Stimulated activated CD4-positive, alpha-beta T cell treated with anti-CD3 and anti-CD28 coated beads, Interleukin-15, amount 100 ng/mL, for 1 hour (primary cell): ENCODE results near the gene TOX3.

Experiments used
- DNase-seq, 2 donors: peaks; one replicate each; pipeline ENCODE4 v3.0.0-alpha.2; 2020; ENCODE audit warnings: low read depth in 1 of 2, low spot score in 1 of 2

The TOX3 gene

DNA sequence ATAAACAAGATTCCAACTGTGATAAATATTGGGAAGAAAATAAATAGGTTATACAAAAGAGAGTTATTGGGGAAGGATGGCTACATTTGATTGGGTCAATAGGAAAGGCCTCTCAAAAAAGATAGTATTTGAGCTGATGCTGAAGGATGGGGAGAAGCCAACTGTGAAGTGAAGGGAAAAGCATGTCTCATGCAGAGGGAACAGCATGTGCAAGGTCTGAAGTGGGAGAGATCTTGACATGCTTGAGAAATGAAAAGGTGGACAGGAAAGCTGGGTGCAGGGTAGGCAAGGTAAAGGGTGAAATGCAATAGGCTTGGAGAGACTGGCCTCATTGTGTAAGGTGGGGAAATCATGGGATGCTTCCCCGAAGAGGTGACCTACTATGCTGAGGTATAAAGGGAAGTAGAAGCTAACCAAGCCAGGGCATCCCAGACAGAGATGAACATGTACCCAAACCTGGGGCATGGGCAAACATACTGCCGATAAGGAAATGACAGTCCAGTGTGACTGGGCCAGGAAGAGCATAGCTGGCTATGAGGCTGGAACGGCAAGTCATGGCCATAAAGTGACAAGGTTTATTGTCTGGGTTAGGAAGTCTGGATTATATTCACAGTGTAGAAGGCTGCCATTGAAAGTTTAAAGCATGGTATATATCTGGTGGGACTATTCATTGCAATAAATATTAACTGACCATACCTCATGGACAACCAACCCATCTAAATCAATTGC, 91.2 kb downstream of the TOX3 start:
- no peak for DNase-seq

DNA sequence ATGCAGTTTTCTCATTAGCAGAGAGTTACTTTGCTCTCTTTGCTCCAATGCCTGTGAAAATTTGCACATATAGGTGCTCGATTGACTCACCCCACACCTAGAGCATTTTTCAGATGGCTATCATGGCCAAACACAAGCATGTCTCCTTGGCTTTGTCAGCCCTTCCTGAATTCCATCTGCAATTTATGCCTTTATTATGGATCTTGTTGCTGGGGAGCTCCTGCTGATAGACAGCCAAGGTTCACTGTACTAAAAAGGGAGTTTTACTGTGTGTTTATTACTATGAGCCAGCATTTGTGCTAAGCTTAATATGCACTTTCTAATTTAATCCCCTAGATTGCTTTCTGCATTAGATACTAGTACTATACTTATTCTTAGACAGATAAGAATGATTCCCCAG, 93.3 kb downstream of the TOX3 start:
- DNase-seq = no peak

DNA sequence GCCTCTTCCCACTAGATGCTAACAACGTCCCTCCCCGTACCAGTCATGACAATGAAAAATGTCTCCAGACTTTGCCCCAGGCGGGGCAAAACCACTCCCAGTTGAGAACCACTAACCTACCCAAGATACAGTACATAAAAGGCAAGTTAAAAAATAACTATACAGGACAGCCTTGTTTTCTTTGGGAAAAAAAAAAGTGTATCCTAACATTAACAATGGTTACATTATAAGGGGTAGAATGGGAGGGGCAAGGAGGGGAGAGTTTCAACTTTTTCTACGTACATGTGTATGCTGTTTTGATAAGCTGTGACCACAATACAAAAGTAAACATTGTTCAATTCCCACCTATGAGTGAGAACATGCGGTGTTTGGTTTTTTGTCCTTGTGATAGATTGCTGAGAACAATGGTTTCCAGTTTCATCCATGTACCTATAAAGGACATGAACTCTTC, 94.9 kb downstream of the TOX3 start:
- no peak for DNase-seq

DNA sequence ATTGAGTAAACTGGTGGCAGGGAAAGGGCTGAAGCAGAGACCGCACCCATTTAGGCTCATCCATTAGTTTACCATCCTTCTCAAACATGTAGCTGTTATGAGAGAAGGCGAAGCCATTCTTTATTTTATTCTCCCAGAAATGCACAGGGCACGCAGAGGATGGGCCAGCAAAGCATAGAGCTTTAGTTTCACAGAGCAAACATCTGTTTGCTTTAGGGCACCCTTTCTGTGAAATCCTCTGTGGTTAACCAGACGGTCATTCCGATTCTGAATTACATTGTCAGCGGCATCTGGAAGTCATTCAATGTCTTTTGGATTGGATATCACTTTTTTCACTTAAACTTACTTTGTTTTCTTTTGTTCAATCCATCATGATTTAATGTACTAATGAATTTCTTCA, 96.0 kb downstream of the TOX3 start:
- no peak for DNase-seq

DNA sequence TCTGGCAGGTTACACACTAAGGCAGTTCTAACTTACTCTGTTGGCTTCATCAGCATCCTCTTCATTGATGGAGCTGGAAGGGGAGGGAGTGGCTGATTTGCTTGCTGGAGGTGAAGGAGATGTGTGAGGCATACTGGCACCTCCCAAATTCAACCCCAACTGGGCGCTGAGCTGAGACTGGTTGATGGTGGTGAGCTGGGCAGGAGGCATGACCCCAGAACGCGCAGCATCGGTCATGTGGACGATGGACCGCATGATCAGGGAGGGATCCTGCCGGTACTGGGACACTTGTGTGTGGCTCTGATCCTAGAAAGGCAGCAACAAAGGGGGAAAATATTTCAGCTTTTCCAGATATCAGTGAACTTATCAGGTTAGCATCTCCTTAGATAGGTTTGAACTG, 96.7 kb downstream of the TOX3 start:
- DNase-seq = no peak

DNA sequence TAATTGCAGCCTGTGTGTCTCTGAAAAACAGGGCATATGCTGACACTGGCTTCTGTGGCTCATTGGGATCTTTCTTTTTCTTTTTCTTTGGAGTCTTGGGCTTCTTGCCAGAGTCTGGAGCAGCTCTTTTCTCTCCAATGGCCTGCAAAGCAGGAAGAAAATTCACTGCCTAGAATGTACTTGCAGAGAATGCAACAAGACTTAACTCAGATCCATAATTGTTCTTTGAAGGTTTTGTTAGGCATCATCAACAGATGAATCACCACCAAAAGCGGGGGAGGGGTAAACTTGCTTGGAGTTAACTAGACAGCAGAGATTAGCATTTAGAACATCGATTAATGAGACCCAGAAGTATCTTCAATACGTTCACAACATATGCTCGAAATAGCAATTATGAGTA, 100.9 kb downstream of the TOX3 start:
- no peak for DNase-seq

DNA sequence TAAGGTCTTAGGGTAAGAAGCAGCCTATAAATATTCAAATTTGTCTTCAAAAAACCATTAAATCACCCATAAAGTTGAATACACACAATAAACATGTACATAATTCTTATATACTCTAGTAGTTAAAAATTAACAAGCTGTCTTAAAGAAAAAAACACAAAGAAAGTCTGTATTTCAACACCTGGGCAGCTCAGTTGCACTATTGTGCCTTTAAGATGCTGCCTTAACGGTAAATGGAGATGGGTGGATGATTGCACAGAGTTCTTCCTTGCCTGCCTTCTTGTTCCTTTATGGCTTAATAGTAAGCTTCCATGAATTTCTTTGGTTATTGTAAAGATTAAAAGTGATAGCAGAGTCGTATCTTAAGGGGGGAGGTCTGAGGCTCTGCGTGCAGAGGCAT, 105.1 kb downstream of the TOX3 start:
- DNase-seq = no peak

DNA sequence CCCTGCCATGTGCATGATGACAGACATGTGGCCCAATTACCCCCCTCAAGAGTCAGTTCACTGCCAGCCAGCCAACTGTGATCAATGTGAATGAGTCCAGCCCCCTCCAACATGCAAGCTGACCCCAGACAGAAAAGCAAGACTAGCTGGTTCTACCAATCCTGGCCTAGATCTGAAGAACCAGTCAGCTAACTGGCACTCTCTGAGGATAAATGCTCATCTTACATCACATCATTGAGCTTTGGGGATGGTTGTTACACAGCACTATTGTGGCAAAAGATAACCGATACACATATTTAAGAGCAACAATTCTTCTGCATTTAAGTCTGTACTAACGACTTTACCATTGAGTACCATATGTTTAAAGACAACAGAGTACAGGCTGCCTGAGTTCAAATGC, 106.7 kb downstream of the TOX3 start:
- DNase-seq = no peak

DNA sequence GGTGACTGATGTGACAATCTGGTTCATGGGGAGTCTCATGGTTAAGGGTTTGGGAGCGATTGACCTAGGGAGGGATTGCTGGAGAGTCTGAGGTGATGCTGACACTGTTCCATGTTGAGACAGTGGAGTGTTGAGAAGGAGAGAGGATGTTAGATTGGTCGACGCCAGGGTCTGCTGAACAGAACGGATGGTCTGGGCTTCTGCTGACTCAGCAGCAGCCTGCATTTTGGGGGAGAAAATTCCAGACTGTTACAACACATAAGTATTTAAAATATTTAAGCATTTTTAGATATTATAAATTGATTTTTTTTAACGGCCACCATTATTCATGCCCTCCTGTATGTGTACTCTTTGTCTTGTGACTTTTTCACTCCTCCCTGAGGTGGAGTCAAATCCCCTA, 107.2 kb downstream of the TOX3 start:
- DNase-seq = no peak

DNA sequence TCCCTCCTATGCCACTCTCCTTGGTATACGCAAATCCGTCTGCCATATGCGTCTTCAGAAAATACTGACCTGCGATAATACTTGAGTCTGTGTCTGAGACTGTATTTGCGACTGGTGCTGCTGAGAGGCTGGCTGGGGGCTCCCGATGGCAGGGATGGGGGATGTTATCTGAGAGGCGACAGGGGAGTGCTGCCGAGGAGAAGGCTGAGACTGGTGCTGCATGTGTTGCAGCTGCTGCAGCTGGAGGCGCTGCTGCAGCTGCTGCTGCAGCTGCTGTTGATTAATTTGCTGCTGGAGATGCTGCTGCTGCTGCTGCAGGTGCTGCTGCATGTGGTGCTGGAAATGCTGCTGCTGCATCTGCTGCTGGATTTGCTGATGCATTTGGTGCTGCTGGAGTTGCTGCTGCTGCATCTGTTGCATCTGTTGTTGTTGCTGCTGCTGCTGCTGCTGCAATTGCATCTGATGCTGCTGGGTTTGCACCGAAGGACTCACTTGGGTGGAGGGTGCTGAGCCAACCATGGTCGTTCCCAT, 107.7 kb downstream of the TOX3 start:
- DNase-seq = no peak

DNA sequence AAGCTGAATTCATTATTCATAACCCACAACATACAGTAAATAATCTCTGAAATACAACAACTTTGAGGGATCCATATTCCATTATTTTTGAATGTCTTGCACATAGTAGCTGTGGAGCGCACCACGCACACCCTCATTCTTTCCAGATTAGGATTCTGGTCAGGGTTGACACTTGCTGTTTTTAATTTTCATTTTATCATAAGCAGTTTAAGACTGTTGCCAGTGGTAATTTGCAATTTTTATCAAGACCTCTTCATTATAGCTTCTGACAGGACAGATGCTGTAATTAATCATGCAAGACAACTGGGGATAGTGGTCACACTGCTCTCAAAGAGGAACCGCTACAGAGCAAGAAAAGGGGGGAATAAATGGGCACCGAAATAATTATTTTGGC, 109.7 kb downstream of the TOX3 start:
- DNase-seq = no peak

DNA sequence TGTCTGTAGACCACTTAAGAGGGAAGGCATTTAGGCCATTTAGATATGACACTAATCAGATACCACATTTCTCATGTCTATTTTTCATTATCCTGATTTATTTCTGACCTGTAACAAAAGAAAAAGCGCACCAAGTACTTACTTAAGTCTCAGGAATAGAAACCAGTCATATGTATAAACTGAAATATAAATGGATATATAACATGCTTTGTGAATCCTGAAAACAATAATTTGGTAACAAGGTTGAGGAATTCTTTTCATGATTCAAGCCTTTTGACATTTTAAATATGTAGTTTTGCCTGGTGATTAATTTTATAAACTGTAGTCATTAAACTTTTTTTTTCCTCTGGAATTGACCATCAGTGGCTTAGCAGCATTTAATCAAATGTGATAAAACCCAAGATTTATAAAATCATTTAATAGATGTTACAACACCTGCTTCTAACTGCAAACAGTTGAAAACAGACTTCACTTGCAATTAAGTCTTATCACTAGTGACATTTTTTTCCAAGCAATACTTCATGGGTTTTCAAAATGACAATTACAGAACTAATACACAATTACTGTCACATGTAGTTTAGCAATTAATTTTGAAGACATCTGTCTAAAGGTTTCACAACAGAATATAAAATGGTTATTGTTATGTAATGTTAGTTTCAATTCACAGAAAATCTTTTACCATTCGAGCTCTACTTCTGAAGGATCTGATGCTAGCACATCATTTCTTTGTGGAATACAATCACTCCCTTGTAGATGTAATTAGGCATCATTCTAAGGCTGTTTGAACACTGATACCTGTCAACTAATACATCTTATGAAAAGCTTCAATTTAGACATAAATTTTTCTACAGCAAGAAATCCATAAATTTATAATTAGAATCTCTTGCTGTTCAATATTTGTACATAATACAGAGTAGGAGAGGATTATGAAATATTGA, 110.3 kb downstream of the TOX3 start:
- DNase-seq = no peak

DNA sequence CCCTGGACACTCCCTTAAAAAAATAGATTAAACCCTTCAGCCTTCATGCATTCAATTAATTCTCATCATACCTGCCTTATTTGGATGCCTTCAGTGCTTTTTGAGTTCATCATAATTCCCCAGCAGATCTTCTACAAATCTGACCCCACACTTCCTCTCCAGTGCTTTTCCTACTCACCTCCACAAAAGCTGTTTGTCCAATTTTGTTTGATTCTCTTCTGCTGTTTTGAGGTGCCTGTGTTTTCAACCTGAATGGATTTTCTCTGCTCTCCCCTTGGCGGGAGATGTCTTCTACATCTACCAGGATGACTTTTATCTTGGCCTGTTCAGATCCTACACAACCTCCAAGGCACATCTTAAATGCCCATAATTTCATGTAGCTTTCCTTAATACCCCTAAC, 112.7 kb downstream of the TOX3 start:
- DNase-seq = no peak

DNA sequence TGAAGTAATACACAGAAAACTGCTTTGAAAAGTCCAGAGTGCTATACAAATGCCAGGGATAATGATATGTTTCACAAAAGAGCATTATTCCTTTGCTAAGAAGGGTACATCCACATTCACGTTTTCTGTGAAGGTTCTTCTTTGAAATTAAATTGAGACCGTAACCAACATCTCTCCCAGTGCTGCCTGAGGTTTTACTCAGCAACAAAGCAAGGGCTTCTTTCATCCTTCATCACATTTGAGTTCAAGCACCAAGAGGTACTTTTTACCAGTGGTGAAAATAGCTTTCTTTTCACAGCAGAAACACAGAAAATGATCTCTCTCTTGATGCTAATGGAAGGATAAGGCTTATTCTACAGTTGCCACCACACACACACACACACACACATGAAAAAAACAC, 113.3 kb downstream of the TOX3 start:
- no peak for DNase-seq

DNA sequence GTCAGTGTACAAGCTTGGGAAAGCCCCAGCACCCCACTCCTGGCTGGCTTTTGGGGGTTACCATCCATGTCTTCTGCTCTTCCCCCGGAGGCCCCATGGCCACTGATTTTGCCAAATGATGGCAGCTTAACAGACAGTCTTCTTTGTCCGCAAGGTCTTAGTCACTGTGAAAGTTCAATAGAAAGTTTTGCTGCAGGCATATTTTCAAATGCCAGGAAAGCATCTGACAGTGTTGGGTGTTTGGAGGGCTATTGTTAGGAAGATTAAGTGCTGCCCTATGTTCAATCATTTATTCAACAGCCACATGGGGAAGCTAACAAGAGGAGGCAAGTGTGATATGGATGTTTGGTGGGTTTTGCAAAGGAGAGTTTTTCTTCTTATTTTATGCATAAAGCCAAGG, 122.4 kb downstream of the TOX3 start:
- DNase-seq = no peak

DNA sequence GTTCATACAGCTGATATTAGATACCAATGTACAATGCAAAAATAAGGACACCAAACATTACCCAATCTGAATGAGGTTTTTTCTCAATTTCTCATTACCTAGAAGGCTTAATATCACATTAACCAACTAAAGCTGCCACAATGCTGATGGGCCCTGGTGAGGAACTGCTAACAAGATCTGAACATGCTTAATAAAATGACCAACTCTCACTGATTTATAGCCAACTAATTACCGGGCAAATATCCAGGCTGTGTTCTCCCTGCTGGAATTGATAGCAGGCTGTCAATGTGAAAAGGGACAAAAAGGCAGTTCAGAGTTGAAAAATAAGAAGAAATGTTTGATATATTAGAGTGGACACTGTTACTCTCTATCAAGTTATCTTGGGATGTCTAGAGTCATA, 124.6 kb downstream of the TOX3 start:
- no peak for DNase-seq

DNA sequence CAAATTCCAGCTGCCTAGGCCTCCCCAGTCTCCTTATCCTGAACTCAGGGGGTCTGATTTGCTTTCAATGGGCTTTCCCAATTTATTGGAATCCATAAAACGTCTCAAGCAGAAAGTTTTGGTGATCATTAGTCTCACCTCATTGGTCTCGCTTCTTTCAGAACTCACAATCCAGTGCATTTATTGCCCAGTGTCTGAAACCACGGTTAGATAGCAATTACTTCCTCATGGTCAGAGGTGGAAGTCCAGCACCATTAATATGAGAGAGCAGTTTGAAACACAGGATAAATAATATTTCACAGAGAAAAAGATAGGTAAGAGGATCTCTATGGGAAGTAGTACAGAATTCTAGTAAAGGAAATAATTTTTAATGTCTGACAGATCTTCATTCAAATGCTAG, 128.7 kb downstream of the TOX3 start:
- DNase-seq = no peak

DNA sequence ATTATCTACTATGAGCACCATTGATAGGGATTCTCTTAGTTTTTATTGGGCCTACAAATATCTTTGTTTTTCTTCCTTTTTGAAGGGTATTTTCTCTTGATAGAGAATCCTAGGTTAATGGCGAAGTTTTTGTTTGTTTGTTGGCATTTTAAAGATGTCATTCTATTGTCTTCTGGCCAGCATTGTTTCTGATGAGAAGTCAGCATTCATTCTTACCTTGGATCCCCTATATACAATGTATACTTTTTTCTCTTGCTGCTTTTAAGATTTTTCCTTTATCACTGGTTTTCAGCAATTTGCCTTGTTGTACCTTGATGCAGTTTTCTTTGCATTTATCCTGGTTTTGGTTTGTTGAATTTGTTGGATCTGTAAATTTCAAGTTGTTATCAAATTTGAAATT, 130.1 kb downstream of the TOX3 start:
- no peak for DNase-seq

DNA sequence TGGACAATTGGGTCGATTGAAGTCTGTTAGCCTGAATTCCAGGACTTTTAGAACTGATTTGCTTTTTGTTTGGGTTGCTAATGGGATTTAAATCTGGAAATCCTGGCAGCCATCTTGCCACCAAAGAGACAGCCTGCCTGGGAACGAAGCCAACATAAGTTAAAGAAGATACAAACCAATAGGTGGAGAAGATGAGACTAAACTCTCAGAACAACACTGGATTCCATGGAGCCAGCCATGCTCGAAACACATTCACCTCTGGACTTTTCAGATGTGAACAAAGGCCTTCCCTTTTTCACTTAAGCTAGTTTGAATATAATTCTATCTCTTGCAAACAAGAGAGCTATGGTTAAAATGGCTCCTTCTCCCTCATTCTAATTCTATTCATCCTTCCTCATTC, 135.9 kb downstream of the TOX3 start:
- no peak for DNase-seq

DNA sequence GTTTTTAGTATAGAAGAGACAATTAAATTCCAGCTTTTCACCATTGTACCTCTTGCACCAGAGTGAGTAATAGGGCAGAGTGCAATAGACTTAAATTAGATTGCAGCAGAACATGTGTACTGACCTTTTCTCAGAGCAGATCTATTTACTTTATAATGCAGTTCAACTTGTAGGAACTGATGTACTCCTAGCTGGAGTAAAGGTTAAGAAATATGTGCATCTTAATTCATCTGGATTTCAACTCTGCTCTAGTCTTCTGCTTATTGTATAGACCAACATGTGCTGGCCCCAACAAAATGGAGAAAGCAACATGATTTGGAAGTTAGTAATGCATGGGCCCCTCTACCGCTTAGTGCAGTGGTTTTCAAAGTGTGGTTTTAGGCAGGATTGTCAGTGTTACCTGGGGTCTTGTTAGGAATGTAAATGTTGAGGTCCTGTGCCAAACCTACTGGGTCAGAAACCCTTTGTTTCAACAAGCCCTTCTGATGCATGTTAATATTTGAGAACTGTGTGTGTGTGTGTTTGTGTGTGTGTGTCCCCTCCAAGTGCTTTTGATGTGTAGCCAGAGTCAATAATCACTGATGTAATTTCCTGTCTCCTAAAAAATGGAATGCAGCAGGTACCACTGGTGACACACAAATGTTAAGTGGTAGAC, 138.6 kb downstream of the TOX3 start:
- no peak for DNase-seq

DNA sequence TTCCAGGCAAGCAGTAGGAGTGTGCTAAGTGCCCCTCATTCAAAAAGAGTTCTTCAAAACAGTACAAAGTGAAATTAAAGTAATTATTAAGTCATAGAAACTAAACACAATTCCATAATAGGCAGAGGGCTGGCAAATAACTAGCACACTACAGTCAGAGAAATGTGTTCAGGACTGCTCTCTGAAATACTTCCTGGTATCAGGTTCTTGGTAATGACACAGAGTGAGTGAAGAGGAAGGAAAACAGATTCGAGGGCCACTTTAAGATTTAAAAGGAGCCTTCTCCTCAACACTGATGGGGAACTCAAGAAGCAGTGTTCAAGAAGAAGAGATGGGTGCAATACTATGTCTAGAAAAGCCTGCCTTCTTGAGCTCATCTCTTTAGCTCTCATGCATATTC, 139.2 kb downstream of the TOX3 start:
- no peak for DNase-seq

DNA sequence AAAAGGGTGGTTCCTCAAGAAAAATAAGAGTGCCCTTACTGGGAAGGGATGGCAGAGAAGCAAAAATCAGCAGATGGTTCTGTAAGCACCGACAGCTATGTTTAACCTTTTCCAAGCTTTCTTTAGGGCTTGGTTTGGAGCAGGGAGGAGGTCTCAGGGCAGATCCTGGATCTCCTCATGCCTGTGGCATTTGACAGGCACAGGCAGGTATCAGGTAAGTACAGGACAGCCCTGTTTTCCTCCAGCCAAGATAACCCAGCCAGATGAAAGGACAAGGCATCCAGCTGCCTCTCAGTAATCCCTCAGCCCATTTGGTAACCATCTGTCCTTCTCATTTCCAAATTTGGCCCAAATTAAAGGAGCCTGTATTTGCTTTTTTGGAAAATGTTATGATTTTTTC, 141.5 kb downstream of the TOX3 start:
- no peak for DNase-seq
